PFSK-1 (cell line): ENCODE measurements around the gene CD8B.

Source experiments
- POLR2AphosphoS5 ChIP-seq: IDR thresholded peaks from 2 replicates; pipeline ENCODE4 v1.6.1; 2012; ENCODE audit warnings: low read depth, mild to moderate bottlenecking, control low read depth, low read length, moderate library complexity
- TF ChIP-seq, protein P1 (sequence below), 2 experiments: IDR thresholded peaks; 2 replicates each; pipeline versions ENCODE4 v1.6.1 to v1.8.0; 2011 to 2012; ENCODE audit warnings: low read depth in 2 of 2, low read length in 2 of 2, control low read depth in 1 of 2, inconsistent platforms in 1 of 2, mild to moderate bottlenecking in 1 of 2, moderate library complexity in 1 of 2; ENCODE audit not compliant: insufficient read depth in 1 of 2

The CD8B gene

DNA sequence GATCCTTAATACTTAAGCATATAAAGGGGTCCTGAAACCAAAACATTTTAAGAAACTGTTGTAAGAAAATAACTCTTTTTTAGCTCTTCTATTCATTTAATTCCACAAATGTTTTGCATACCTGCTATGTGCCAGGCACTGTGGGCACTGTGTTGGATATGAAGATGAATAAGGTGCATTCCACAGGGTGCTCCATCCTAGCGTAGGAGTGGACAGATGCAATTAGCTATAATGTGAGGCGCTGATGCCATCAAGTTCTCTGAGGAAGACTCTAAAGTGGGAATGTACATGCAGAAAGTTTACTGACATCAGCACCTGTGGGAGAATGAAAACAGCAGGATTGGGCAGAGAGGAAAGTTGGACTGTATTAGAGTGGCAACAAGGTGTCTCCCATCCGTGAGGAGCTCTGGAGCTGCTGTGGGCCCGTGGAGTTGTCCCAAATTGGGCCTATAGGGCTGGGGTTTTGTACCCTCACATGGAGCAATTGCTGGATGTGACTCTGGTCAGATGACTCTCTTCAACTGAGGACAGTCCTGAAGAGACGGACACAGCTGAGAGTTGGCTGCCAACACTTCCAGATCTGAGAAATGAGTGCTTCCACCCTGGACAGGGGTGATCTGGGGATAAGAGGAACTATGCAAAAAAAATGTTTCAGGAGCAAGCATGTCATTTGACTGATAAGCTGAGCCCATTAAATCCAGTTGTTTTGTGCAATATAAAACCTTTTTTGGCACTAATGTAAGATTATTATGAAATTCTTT, 93.3 kb downstream of the CD8B start:
- TF ChIP-seq, protein P1, sequence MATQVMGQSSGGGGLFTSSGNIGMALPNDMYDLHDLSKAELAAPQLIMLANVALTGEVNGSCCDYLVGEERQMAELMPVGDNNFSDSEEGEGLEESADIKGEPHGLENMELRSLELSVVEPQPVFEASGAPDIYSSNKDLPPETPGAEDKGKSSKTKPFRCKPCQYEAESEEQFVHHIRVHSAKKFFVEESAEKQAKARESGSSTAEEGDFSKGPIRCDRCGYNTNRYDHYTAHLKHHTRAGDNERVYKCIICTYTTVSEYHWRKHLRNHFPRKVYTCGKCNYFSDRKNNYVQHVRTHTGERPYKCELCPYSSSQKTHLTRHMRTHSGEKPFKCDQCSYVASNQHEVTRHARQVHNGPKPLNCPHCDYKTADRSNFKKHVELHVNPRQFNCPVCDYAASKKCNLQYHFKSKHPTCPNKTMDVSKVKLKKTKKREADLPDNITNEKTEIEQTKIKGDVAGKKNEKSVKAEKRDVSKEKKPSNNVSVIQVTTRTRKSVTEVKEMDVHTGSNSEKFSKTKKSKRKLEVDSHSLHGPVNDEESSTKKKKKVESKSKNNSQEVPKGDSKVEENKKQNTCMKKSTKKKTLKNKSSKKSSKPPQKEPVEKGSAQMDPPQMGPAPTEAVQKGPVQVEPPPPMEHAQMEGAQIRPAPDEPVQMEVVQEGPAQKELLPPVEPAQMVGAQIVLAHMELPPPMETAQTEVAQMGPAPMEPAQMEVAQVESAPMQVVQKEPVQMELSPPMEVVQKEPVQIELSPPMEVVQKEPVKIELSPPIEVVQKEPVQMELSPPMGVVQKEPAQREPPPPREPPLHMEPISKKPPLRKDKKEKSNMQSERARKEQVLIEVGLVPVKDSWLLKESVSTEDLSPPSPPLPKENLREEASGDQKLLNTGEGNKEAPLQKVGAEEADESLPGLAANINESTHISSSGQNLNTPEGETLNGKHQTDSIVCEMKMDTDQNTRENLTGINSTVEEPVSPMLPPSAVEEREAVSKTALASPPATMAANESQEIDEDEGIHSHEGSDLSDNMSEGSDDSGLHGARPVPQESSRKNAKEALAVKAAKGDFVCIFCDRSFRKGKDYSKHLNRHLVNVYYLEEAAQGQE (IDR thresholded peaks at IDR 0.05; ENCODE audit: insufficient read depth in 1 of 2, low read depth in 2 of 2, low read length in 2 of 2) = no peak
- no peak for TF ChIP-seq POLR2AphosphoS5
